Ishikawa (cell line): ENCODE data around the gene VAPB.

Experiments
- CEBPB ChIP-seq: IDR thresholded peaks from 2 replicates; pipeline ENCODE4 v1.6.1; 2012
- CREB1 ChIP-seq: IDR thresholded peaks from 2 replicates; pipeline ENCODE4 v1.6.1; 2012; ENCODE audit warnings: low read depth
- EP300 ChIP-seq: IDR thresholded peaks from 2 replicates; pipeline ENCODE4 v1.6.1; 2012; ENCODE audit warnings: borderline replicate concordance
- RAD21 ChIP-seq: IDR thresholded peaks from 2 replicates; pipeline ENCODE4 v1.6.1; 2012; ENCODE audit warnings: low read depth
- TAF1 ChIP-seq: IDR thresholded peaks from 2 replicates; pipeline ENCODE4 v1.6.1; 2012; ENCODE audit warnings: low read depth, mild to moderate bottlenecking
- TEAD4 ChIP-seq: IDR thresholded peaks from 2 replicates; pipeline ENCODE4 v1.6.1; 2012
- YY1 ChIP-seq: IDR thresholded peaks from 2 replicates; pipeline ENCODE4 v1.6.1; 2012; ENCODE audit warnings: low read depth
- TF ChIP-seq, protein P1 (sequence below): IDR thresholded peaks from 2 replicates; pipeline ENCODE4 v1.6.1; 2012; ENCODE audit warnings: low read depth, mild to moderate bottlenecking
- TF ChIP-seq, protein P2 (sequence below): IDR thresholded peaks from 2 replicates; pipeline ENCODE4 v1.6.1; 2012

DNA sequence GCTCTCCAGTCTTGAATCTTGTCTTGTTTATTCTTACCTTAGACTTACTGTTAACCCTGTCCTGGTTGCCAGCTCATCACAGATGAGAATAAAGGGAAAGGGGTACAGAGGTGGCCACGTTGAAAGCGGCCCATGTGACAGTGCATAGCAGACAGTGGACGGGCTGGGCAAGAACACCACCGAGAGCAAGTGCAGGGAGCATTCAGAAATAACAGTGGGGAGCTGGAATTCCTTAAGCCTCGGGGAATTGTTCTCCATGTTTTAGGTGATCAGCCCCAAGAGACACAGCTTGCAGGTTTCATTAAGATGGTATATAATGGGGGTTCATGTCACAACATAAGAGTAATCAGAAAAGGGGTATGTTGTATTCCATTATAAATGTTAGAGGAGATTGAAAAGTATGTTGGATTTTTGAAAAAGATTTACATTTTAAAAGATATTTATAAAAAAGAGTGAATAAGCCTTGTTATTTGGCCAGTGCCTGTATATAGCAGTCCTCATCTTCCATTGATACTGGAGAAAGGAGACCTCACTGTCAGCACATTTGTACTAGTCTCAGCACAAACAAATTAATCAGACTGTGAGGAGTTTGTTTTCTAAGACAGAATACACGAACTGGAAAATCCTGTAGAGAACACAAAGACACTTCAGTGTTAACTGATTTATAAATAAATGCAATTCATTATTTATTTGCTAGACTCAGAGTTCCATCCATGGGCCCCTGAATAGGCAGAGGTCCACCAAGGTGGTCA is 35.4 kb downstream of the VAPB start:
- TF ChIP-seq TAF1 (no peak), YY1 (no peak), RAD21 (no peak), CEBPB (no peak), CREB1 (no peak), TEAD4 (no peak), EP300 (no peak)
- TF ChIP-seq, protein P1, sequence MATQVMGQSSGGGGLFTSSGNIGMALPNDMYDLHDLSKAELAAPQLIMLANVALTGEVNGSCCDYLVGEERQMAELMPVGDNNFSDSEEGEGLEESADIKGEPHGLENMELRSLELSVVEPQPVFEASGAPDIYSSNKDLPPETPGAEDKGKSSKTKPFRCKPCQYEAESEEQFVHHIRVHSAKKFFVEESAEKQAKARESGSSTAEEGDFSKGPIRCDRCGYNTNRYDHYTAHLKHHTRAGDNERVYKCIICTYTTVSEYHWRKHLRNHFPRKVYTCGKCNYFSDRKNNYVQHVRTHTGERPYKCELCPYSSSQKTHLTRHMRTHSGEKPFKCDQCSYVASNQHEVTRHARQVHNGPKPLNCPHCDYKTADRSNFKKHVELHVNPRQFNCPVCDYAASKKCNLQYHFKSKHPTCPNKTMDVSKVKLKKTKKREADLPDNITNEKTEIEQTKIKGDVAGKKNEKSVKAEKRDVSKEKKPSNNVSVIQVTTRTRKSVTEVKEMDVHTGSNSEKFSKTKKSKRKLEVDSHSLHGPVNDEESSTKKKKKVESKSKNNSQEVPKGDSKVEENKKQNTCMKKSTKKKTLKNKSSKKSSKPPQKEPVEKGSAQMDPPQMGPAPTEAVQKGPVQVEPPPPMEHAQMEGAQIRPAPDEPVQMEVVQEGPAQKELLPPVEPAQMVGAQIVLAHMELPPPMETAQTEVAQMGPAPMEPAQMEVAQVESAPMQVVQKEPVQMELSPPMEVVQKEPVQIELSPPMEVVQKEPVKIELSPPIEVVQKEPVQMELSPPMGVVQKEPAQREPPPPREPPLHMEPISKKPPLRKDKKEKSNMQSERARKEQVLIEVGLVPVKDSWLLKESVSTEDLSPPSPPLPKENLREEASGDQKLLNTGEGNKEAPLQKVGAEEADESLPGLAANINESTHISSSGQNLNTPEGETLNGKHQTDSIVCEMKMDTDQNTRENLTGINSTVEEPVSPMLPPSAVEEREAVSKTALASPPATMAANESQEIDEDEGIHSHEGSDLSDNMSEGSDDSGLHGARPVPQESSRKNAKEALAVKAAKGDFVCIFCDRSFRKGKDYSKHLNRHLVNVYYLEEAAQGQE = no peak
- TF ChIP-seq, protein P2, sequence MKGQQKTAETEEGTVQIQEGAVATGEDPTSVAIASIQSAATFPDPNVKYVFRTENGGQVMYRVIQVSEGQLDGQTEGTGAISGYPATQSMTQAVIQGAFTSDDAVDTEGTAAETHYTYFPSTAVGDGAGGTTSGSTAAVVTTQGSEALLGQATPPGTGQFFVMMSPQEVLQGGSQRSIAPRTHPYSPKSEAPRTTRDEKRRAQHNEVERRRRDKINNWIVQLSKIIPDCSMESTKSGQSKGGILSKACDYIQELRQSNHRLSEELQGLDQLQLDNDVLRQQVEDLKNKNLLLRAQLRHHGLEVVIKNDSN = no peak
